MM.1S (cell line): ENCODE data around the gene SLC6A9.

Experiments
- CTCF ChIP-seq: fragments of 300-600 bp; sonication (generic); IDR thresholded peaks from 2 replicates; pipeline ENCODE4 v1.5.1; 2016; ENCODE audit warnings: antibody characterized with exemption, low read length, mixed read lengths
- EZH2 ChIP-seq: fragments of 300-600 bp; sonication (generic); optimal IDR thresholded peaks from 2 replicates; pipeline ENCODE3; 2017; ENCODE audit warnings: low read depth, mild to moderate bottlenecking, antibody characterized with exemption, low read length, mixed read lengths
- EZH2phosphoT487 ChIP-seq: fragments of 300-600 bp; sonication (generic); IDR thresholded peaks from 2 replicates; pipeline ENCODE4 v1.6.1; 2018; ENCODE audit warnings: antibody characterized with exemption, low read length

GRCh38 chr1:43994794-43995790, 36.2 kb downstream of the SLC6A9 start:
- TF ChIP-seq CTCF = peak; percentile 31
- TF ChIP-seq EZH2 = no peak
- TF ChIP-seq EZH2phosphoT487 = no peak
